Inferior parietal cortex (tissue), 1 donor: Measurements from ENCODE around the gene SFTPB.
"Not testable (repeated sequence)": the region's sequence is repeated elsewhere in the genome, so short reads cannot be mapped to it uniquely, and the experiment has no call there.

ENCODE experiments used
- DNase-seq: peaks from one replicate; pipeline ENCODE4 v3.0.0-alpha.2; 2016; ENCODE audit errors: extremely low spot score

The SFTPB gene

DNA sequence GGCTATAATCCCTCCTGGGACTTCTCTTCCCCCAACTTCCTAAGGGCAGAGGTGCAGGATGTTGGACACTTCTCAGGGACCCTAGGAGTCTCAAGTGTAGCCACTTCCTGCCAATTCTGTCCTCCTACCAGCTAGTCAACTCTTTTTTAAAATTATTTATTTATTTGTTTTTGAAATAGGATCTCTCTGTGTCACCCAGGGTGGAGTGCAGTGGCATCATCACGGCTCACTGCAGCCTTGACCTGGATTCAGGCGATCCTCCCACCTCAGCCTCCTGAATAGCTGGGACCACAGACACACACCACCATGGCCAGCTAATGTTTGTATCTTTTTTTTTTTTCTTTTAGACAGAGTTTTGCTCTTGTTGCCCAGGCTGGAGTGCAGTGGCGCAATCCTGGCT is 11.5 kb downstream of the SFTPB start:
- no peak for DNase-seq

GRCh38 chr2:85655961-85656417 is 12.0 kb downstream of the SFTPB start:
- no peak for DNase-seq

DNA sequence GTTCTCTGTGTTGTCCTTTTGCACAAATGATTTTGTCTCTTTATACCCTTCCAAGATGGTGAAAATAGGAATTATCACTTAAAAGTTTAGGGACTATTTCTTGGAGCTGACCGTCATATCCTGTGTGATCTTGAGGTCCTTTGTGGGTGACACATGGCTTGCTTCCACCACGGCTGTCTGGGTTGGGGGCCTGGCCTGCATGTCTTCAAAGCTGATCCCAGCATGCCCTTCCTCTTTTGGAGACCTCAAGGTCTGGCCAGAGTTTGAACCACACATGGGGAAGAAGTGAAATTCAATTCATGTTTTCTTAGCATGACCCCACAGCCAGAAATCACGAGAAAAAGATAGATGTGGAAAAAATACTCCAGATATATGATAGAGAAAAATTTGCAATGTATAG is 14.0 kb downstream of the SFTPB start:
- DNase-seq, result no peak

- DNase-seq, result no peak
Observed at GRCh38 chr2:85652056-85652455, 15.9 kb downstream of the SFTPB start.

DNA sequence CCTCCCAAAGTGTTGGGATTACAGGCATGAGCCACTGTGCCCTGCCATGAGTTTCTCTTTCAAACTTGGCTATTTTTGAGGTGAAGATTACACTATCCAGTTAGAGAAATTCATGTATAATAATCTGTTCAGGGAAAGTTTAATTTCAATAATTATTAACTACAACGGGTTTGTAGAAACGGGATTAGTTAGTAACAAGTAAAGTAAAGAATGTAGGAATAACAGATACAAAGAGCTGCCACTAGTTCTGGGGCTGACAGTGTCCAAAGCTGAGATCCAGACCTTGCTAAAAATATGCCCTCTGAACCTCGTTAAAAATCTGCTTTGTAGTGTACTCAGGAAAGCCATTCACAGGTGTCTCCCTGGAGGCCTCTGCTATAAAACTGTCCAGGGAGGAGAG is 16.9 kb downstream of the SFTPB start:
- DNase-seq, result no peak

DNA sequence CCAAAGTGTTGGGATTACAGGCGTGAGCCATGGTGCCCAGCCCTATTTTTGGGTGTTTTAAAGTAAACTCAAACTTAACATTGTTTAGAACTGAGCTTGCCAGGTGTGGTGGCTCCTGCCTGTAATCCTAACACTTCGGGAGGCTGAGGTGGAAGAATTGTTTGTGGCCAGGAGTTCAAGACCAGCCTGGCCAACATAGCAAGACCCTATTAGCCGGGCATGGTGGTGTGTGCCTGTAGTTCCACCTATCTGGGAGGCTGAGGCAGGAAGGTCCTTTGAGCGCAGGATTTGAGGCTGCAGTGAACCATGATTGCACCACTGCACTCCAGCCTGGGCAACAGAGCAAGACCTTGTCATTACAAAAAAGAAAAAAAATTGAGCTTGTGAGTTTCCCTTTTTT is 17.5 kb downstream of the SFTPB start:
- no peak for DNase-seq

DNA sequence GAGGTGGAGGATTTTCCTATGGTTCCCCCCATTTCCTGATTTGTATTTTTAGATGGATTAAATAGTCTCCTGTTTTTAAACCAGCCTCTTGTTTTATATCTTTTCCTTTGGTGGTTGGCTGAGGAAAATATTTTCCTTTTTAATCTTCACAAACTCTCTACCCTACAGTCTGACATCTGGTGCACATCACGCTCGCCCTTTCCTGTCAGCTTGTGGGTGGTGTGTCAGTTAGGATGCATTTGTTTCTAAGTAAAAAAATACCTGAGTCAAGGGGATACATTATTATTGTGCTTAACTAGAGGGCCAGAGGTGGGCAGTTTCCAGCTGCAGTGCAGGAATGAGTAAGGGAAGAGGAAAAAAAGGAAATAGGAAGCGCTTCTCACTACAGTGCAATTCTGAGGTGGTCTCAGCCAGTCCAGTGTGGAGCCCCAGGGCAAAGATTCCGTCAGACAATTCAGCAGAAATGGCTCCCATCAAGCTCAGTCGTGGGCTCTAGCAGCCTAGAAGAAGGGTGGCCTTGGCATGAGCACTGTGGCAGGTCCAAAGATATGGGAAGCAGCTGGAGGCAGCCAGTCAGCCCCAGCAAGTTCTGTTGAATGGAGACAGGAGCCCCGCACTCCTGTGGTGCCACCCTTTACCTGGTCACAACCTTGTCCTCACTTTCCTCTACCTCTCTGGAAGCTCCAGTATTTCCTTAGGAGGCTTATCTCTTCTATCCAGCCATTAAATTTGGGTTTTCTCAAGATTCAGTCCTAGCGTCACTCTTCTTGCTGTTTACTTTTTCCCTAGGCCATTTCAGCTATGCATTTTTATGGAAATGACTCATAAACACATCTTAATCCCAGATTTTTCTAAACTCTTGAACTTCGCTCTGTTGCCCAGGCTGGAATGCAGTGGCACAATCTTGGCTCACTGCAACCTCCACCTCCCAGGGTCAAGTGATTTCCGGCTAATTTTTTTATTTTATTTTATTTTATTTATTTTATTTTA is 18.5 kb downstream of the SFTPB start:
- DNase-seq, result no peak

DNA sequence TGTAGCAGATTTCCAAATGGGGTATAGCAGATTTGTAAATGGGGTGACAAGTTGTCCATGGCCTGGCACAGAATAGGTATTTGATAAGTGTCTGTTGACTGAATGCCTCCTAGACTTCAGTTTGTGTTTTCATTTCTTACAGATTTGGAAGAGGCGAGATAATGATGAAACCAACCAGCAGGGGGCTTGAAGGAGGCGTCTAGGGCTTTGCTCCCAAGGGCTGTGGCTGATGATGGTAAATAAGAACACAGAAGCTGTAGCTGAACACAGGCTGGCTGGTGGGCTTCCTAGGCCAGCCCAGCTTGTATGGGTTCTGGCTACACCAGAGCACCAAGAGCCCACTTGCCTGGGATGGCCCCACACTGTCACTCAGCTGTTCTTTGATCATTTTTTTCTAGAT is 19.4 kb downstream of the SFTPB start:
- no peak for DNase-seq

DNA sequence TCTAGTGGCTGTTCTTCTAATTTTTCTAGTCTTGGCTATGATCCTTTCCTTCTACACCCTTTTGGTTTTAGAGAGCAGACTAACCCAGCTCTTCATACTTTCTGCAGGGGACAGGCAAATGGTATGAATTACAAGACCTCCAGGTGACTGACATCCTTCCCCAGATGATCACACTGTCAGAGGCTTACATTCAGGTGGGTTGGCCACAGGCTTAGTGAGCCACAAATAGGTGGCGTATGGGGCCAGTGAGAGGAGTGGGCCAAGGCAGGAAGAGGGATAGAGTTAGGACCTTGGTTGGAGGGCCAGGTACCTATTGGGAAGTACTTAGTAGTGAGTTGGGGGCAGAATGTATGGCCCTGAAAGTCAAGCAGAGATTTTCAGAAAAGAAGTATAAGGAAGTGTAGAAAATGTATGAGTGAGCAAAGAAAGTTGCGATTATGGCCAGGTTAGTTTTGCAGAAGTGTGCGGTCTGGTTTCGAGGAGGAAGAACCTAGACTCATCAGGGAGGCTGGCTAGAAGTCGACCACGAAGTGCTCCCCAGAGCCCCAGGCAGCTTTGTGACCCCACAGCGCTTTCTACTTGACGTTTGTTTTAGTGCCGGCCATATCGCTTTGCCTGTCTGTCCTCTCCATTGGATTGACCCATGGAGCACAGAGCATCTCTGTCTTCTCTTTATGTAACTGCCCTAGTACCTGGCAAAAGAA is 20.0 kb downstream of the SFTPB start:
- DNase-seq, result no peak

GRCh38 chr2:85646166-85646565 is 21.8 kb downstream of the SFTPB start:
- no peak for DNase-seq

- DNase-seq, result no peak
Observed at GRCh38 chr2:85644909-85645308, 23.1 kb downstream of the SFTPB start.

DNA sequence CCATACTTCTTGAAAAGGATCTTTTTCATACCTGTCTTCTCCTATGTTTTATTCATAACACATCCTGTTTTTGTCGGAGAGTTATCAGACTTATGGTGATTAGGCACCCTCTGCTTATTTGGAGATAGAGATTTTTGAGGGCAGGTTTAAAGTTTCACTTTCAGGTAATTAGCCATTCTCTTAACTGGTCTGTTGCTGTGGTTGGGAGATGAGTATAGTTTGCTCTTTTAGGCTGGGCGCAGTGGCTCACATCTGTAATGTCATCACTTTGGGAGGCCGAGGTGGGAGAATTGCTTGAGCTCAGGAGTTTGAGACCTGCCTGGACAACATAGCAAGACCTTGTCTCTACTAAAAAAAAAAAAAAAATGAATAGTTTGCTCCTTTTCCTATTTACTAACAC is 25.3 kb downstream of the SFTPB start:
- DNase-seq, result no peak

- DNase-seq, result no peak
Observed at GRCh38 chr2:85635636-85636035, 32.4 kb downstream of the SFTPB start.

- DNase-seq, result no peak
Observed at GRCh38 chr2:85635011-85635410, 33.0 kb downstream of the SFTPB start.

DNA sequence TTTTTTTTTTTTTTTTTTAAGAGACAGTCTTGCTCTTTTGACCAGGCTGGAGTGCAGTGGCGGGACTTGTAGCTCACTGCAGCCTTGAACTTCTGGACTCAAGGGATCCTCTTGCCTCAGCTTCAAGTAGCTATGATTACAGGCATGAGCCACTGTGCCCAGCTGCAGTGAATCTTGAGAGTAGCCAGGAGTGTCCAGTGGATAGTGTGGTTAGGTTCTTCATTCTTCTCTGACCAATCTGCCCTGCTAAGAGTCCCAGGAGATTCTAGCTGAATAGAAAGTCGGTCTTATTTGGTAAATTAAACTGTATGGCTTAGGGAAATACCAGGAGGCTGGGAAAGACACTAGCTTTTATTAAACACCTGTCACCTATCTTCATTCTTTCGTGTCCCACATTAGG is 36.7 kb downstream of the SFTPB start:
- no peak for DNase-seq

- no peak for DNase-seq
Observed at GRCh38 chr2:85628658-85629057, 39.3 kb downstream of the SFTPB start.

GRCh38 chr2:85623991-85624390 is 44.0 kb downstream of the SFTPB start:
- DNase-seq, result no peak

DNA sequence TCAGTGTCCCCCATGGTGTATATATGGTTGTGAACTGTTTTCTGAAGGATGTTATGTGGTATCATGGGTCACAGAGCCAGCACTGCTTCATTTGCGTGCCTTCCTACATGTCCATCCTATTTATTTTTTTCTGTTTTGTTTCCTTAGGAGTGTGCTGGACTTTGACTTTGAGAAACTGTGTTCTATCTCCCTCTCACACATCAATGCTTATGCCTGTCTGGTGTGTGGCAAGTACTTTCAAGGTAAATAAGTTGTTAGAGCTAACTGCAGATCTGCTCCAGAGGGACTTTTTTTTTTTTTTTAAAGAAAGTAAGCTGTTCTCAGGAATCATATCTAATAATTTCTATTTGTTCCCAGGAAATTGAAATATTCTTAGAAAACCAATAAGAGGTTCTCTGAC is 46.7 kb downstream of the SFTPB start:
- DNase-seq, result no peak

- DNase-seq, result no peak
Observed at GRCh38 chr2:85619617-85620016, 48.4 kb downstream of the SFTPB start.

DNA sequence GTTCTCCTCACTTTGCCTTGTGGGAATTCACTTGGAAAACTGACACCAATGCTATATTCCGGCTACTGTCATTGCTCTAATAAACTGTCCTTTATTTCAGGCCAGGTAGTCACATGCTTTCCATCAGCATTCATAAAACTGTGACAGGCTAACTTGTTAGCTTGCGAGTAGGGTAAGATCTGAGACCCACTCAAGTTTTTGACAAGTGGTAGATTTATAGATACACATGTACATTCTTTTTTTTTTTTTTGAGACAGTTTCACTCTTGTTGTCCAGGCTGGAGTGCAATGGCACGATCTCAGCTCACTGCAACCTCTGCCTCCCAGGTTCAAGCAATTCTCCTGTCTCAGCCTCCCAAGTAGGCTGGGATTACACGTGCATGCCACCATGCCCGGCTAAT is 50.3 kb downstream of the SFTPB start:
- DNase-seq, result not testable (repeated sequence)

GRCh38 chr2:85615413-85615728 is 52.6 kb downstream of the SFTPB start:
- DNase-seq, result no peak

DNA sequence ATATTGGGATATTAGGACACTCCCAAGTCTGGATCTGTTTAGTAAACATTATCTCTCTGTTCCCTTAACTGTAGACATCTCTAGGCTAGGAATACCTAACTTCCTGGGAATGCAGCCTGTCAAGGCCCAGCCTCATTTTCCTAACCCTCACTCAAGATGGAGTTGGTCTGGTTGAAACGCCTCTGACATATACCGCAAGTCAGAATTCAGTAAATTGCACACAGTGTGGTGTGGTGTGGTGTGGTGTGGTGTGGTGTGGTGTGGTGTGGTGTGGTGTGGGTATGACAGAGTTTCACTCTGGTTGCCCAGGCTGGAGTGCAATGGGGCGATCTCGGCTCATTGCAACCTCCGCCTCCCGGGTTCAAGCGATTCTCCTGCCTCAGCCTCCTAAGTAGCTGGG is 53.2 kb downstream of the SFTPB start:
- DNase-seq, result not testable (repeated sequence)
